ENCODE measurements around the gene SYT11.

SYT11 gene

DNA sequence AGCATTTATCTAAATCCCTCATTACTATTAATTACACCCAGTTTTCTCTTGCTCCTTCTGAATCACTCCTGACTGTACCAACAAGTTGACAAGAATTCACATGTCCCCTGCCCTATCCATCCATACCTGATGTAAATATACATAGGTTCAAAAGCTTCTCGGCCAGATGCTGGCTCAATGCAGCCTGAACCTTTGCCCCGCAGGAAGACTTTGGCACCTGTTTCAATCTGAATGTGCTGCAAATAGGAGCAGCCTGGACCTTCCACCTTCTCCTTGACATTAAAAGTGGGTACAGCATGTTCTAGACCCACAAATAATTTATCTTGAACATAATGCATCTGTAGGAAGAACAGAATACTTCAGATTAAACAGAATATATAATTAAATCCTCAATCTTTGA lies 66.1 kb downstream of the SYT11 start:
- POLR2A ChIA-PET, result interaction anchor here (0.6 to 0.7 kb wide), 2 partner anchors 200 to 412 kb away, joined by 4 read pairs; no protein-coding TSS in a partner anchor
- CTCF ChIA-PET, result interaction anchor here (1.1 kb wide), 1 partner anchor 12 kb away, joined by 3 read pairs; no protein-coding TSS in a partner anchor
- no peak for TF ChIP-seq ZNF311 (tag by site-specific recombination; IDR thresholded peaks at IDR 0.05; ENCODE audit: borderline replicate concordance)
- no peak for TF ChIP-seq ZSCAN4 (tag by site-specific recombination; IDR thresholded peaks at IDR 0.05)
- no peak for TF ChIP-seq ZBTB44 (tag by site-specific recombination; IDR thresholded peaks at IDR 0.05)
- TF ChIP-seq ZNF776 (tag by site-specific recombination; IDR thresholded peaks at IDR 0.05; ENCODE audit: borderline replicate concordance), result no peak
- no peak for TF ChIP-seq SCRT1 (tag by site-specific recombination; IDR thresholded peaks at IDR 0.05; ENCODE audit: borderline replicate concordance)
- TF ChIP-seq REST (tag by site-specific recombination; IDR thresholded peaks at IDR 0.05), result no peak
- TF ChIP-seq ZNF423 (tag by site-specific recombination; IDR thresholded peaks at IDR 0.05), result no peak
- no peak for TF ChIP-seq HOXA7 (CRISPR knock-in tag; IDR thresholded peaks at IDR 0.05; ENCODE audit: borderline replicate concordance)

GRCh38 chr1:155929057-155929456 lies 69.7 kb downstream of the SYT11 start:
- Histone ChIP-seq H3K36me3 (ENCODE audit: control insufficient read depth in 2 of 2, insufficient read depth in 1 of 2, low read length in 2 of 2) (peaks cover 81 to 98% of the 10 kb centered on the region in 2 experiments), H3K27ac (ENCODE audit: extremely low read depth, low read depth, low read length) (peak overlapping the region; percentile 35), H3K4me1 (ENCODE audit: control insufficient read depth, insufficient read depth, low read length) (no peaks in the 10 kb centered on the region; the same call in none of the 2 replicates), H3K9me3 (ENCODE audit: control insufficient read depth, insufficient read depth, low read depth, low read length) (no peaks in the 10 kb centered on the region), H3K4me3 (ENCODE audit: low read depth, low read length) (no peak overlapping the region)
- ChIA-PET CTCF (no interaction called here), POLR2A (interaction anchor here (0.9 kb wide), 1 partner anchor 13 kb away, joined by 4 read pairs; no protein-coding TSS in a partner anchor)
- TF ChIP-seq PRDM2 (tag by site-specific recombination; IDR thresholded peaks at IDR 0.05; ENCODE audit: borderline replicate concordance) (no peak), ZSCAN4 (tag by site-specific recombination; IDR thresholded peaks at IDR 0.05) (no peak), ZNF423 (tag by site-specific recombination; IDR thresholded peaks at IDR 0.05) (no peak), ZNF623 (tag by site-specific recombination; IDR thresholded peaks at IDR 0.05) (no peak), ZNF132 (tag by site-specific recombination; IDR thresholded peaks at IDR 0.05; ENCODE audit: borderline replicate concordance) (no peak), ZNF677 (tag by site-specific recombination; IDR thresholded peaks at IDR 0.05) (no peak)

More for the DNA sequence above, 66.1 kb downstream of the SYT11 start:
- no peaks in the 10 kb centered on the region for H3K4me1 ChIP-seq (ENCODE audit: control insufficient read depth, insufficient read depth, low read length)
- H3K9me3 ChIP-seq (ENCODE audit: control insufficient read depth, insufficient read depth, low read depth, low read length), result no peaks in the 10 kb centered on the region
- H3K36me3 ChIP-seq (ENCODE audit: control insufficient read depth in 2 of 2, insufficient read depth in 1 of 2, low read length in 2 of 2), result peaks cover 90 to 100% of the 10 kb centered on the region in 2 experiments
- H3K27ac ChIP-seq (ENCODE audit: extremely low read depth, low read depth, low read length), result no peak overlapping the region
- H3K4me3 ChIP-seq (ENCODE audit: low read depth, low read length), result no peak overlapping the region

All from HEK293 (cell line).